ENCODE measurements around the gene TSHZ2.

- TF ChIP-seq, protein P1, sequence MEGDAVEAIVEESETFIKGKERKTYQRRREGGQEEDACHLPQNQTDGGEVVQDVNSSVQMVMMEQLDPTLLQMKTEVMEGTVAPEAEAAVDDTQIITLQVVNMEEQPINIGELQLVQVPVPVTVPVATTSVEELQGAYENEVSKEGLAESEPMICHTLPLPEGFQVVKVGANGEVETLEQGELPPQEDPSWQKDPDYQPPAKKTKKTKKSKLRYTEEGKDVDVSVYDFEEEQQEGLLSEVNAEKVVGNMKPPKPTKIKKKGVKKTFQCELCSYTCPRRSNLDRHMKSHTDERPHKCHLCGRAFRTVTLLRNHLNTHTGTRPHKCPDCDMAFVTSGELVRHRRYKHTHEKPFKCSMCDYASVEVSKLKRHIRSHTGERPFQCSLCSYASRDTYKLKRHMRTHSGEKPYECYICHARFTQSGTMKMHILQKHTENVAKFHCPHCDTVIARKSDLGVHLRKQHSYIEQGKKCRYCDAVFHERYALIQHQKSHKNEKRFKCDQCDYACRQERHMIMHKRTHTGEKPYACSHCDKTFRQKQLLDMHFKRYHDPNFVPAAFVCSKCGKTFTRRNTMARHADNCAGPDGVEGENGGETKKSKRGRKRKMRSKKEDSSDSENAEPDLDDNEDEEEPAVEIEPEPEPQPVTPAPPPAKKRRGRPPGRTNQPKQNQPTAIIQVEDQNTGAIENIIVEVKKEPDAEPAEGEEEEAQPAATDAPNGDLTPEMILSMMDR (IDR thresholded peaks at IDR 0.05) = no peak
- no peak for TF ChIP-seq ZFX (IDR thresholded peaks at IDR 0.05; ENCODE audit: borderline replicate concordance)
Observed at GRCh38 chr20:53021934-53022333, 49.8 kb downstream of the TSHZ2 start.
